NCI-H2081 treated with DMSO at 0.1 percent for 48 hours (cell line): ENCODE measurements around the gene KAT6B.

ENCODE experiments used
- DNase-seq: peaks from one replicate; lab custom pipeline; 2025; lab: John Stamatoyannopoulos, UW

Gene KAT6B

GRCh38 chr10:74953214-74953613, 126.8 kb downstream of the KAT6B start:
- DNase-seq, result no peak

DNA sequence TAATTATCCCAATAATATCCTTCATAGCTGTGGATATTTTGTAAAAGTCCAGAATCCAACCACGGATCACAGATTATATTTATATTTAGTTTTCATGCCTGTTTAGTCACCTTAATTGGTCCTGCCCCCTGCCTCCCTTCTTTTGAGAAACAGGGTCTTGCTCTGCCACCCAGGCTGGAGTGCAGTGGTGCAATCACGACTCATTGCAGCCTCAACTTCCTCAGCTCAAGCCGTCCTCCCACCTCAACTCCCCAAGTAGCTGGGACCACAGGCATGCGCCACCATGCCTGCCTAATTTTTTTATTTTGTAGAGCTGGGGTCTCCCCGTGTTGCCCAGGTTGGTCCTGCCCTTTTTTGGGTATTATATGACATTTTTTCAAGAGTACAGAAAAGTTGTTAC, 129.4 kb downstream of the KAT6B start:
- DNase-seq, result no peak

DNA sequence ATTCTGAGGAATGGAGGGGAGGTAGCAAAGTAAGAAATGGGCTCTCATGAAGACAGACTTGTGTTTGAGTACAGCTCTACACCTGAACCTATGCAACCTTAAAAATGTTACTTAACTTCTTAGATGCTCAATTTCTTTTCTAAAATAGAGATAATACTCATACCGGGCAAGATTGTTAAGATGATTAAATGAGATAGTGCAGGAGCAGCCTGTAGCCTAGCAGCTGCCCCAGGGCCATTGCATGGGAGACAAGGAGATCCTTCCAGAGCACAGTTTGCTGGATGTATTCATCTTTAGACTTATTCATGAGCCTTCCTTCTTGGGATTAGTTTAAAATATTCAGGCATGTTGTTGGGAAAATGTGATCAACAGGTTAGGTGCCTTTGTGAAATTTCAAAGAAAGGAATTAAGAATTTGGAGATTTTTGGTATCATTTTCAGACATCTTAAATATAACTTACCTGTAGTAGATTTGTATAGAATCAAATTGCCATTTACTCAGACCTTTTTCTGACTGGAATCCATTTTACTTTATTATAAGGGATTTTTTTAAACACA, 130.2 kb downstream of the KAT6B start:
- DNase-seq, result no peak

DNA sequence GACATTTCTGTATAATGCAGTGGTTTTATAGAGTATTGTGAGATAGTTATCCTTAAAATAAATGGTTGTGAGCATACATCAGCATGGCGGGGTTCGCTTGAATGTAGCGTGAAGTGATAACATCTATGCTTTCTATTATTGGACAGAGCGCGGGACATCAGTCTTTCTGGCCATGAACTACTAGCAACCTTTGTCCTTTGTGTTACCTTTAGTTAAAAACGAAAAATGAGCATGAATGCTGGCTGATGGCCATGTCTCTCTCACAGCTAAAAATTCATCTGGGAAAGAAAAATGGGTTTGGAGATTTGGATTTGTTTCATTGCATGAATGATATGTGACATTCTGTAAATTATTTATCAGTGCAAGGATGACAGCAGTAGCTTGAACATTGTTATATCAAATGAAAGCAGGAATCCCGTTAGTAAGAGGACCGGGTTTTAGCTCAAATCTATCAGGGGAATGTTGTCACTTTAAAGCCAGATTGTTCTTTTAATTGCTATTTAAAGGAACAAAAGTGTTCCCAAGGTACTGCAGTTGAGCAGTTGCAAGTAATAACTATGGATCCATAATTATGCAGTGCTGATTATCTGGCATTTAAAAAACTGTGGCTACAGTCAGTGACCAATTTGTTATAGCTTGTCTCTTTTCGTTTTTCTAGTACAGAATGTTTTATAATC, 131.0 kb downstream of the KAT6B start:
- no peak for DNase-seq

GRCh38 chr10:74958316-74958715, 131.9 kb downstream of the KAT6B start:
- no peak for DNase-seq

DNA sequence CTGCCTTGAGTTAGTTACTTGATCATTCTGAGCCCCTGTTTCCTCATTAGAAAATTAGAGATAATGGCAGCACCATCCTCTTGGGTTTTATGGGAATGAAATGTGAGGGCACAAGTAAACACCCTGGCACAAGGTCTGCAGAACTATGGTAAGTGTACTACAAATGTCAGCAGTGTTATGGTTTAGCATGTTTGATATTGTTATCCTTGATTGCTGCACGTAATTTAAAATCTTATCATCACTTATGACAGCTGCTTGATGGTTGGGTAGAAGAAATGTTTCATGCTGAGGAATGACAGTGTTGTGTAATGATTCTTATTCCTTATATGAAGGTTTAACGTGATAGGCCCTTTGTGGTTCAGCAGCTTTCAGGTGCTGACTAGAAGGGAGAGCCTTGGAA, 134.3 kb downstream of the KAT6B start:
- DNase-seq, result no peak

- no peak for DNase-seq
These were observed 136.1 kb downstream of the KAT6B start for GRCh38 chr10:74962517-74962916.

- no peak for DNase-seq
These were observed 137.1 kb downstream of the KAT6B start for GRCh38 chr10:74963549-74963948.

- DNase-seq, result peak; percentile 66
These were observed 141.7 kb downstream of the KAT6B start for GRCh38 chr10:74967911-74968666.

- no peak for DNase-seq
These were observed 142.3 kb downstream of the KAT6B start for GRCh38 chr10:74968667-74969061.

DNA sequence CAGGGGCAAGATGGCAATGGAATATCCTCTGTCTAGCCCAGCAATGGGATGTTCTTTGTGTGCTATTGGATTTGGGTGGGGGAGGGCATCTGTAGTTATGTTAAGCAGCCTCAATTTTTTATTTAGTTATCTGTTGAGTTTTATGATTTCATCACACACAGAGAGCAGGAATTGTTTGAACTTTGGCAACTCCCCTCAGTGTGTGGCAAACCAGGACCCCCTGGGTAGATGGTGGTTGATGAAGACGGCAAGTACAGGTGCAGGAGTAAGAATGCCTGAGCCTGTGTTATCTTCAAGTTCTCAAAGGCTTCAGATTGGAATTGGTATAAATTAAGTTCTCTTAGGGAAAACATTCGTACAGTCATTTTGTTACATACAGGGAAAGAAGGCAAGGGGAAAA, 142.7 kb downstream of the KAT6B start:
- DNase-seq, result no peak

DNA sequence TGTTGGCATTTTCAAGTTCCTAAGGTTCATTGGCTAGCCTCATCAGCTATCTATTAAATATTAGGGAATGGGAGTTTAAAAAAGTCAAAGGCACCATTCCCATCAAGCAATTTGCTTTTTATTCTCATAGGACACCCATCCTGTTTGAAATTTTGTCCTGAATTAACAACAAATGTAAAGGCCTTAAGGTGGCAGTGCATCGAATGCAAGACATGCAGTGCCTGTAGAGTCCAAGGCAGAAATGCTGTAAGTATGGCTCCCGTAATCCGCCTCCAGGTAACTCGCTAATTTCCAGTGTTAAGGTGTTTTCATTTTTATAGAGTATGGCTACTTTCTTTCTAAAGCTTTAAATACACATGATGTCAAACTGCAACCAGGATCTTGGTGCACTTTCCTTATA, 143.1 kb downstream of the KAT6B start:
- DNase-seq, result no peak

DNA sequence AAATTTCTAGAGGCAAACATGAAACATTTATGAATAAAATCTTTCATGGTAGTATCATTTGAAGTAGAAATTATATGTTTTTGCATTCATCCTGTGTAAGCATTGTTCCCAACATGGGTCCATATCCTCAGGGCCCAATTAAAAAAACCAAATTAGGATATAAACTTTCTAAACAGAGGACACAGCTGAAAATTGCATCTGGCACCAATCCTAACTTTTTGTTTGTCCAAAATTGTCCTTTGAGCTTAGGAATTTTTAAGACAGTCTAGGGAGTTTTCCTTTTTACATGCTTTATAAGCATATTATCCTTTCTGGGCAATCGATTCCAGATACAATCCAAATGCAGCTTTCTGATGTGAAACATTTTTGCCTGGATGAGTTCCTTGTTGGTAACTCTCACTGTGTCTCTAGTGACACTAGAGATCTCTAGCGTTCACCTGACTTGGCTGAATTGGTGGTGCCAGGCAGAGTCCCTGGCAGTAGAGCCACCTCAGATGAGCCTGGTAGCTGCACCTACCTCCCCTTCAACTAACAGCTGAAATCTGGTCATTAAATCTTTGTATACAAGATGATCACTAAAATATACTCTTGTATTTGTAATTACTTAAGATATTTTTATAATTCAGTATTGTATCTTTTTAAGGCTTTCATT, 147.5 kb downstream of the KAT6B start:
- no peak for DNase-seq

DNA sequence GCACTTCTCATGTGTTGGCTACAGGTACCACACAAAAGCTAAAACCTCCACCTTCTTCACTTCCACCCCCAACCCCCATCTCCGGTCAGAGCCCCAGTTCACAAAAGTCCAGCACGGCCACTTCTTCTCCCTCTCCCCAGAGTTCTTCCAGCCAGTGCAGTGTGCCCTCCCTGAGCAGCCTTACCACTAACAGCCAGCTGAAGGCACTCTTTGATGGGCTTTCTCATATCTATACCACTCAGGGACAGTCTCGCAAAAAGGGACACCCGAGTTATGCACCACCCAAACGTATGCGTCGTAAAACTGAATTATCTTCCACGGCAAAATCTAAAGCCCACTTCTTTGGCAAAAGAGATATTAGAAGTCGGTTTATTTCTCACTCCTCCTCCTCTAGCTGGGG, 149.4 kb downstream of the KAT6B start:
- no peak for DNase-seq

DNA sequence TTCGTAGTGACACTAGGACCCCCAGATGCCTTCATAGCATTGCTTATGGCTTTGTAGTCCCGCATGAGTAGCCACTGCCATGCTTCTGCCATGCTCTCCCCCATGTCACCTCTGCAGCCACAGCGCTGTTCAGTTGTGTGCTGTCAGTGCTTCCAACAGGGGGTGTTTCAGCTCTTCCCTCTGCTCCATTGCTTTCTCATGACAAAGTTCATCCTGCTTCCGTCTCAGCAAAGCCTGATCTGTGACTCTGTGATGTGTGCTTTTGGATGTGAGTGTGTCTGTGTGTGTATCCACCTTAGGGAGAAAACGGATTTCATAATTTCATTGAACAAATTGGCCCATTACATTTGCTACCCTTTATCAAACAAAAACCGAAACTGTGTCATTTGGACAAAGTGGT, 150.2 kb downstream of the KAT6B start:
- DNase-seq, result no peak

GRCh38 chr10:74977072-74977471, 150.7 kb downstream of the KAT6B start:
- no peak for DNase-seq

DNA sequence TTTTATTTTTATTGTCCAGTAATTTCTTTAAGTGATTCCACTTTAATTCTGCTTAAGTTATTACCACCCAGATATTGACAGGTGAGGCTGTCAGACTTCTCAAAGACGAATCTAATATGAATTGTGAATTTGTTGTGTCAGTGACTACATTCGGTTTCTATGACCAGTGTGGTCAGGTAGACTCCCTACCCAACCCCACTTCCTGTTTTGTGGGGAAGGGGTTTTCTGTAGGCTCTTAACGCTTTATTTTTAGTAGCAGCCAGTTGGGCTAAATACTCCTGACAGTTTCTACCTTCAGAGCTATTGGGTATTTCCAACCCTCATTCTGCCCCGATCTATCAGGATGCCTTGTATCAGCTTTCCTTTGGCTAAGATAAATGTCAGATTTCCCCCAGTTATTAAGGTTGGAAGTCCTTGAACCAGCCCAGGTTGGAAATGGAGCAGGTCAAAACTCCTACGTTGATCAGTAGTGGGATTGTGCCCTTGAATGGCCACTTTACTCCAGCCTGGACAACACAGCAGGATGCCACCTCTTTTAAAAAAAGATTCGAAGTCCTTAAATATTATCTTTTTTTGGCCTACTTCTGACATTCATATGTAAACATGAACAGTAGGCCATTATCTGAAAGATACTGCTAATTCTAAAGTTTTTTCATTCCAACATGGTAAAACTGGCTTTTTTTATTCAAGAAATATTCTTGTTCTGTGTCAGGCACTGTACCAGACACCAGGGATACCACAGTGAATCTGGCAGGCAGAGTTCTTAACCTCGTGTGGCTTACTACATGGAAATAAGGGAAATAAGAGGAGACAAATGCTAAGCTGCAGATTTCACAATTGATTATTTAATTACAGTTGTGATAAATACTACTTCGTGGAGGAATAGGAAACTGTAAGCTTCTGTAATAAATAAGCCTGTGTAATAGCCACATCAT, 151.8 kb downstream of the KAT6B start:
- DNase-seq, result no peak

DNA sequence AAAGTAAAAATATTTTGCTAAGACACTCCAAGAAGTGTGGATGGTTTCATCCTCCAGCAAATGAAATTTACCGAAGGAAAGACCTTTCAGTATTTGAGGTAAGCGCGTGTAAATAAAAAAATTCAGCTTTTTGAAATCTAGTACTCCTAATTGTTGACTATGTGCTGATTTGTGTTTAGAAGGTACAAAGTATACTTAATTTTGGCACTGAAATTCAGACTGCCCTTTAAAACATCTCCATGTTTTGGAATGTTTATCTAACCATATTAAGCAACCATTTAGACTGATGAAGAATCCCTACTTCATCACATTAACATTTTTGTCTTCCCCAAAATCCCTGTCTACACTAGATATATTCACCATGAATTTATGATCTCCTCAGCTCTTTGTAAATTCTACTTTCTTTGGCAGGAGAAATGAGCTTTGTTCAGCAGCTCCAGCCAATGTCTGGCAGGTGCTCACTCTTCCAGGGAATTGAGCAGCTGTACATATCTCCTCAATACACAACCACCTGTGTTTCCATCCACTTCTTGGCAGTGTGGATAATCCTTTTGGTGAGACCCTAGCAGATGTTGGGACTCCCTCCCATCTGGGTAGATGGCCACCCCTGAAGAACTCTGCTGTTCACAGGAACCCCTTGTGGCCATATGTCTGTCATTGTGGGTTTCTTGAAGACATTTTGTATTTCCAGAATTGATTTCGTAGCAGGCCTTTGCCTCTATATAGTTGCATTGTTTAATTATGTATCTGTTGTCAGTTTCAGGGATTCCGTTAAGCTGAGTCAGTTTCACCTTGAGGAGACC, 155.6 kb downstream of the KAT6B start:
- no peak for DNase-seq

DNA sequence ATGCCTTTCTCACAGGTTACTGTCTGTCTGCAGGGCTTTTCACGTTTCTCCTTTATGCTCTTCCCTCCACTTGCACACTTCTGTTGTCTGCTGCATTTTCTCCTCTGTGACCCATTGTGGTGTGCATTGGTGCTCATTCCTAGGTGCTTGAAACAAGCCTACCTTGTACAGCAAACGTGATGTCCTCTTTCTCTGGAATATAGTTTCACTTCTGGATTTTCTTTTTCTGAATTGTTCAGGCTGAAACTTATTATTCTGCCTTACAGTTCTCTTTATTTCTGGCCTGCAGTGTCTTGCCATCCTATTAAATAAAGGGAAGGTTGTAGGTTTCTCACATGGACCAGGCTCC, 156.2 kb downstream of the KAT6B start:
- DNase-seq, result no peak

GRCh38 chr10:74983383-74983782, 157.0 kb downstream of the KAT6B start:
- DNase-seq, result no peak
